Sigmoid colon (tissue), 7 donors: ENCODE results near the gene HOXC9. TPM values are rescaled to one million over a fixed set of nuclear protein-coding genes. Genes with fewer than 3 reads are reported as not detected.

Source experiments
- DNase-seq: peaks from one replicate; pipeline ENCODE4 v3.0.0-alpha.2; 2019
- H3K27ac ChIP-seq, 4 donors: fragments of 200-600 bp; sonication (generic); one replicate each; pipeline ENCODE4 v1.5.1; 2016 to 2019; ENCODE audit warnings: mild to moderate bottlenecking in 1 of 4
- H3K27me3 ChIP-seq, 3 donors: fragments of 200-600 bp; sonication (generic); one replicate each; pipeline ENCODE4 v1.5.1; 2019; ENCODE audit warnings: mild to moderate bottlenecking in 1 of 3
- H3K36me3 ChIP-seq, 4 donors: fragments of 200-600 bp; sonication (generic); one replicate each; pipeline ENCODE4 v1.5.1; 2016 to 2019
- H3K4me1 ChIP-seq, 4 donors: fragments of 200-600 bp; sonication (generic); one replicate each; pipeline ENCODE4 v1.5.1; 2017 to 2019
- H3K4me3 ChIP-seq, 4 donors: fragments of 200-600 bp; sonication (generic); one replicate each; pipeline ENCODE4 v1.5.1; 2017 to 2019; ENCODE audit warnings: mild to moderate bottlenecking in 2 of 4, moderate library complexity in 1 of 4
- H3K9me3 ChIP-seq, 4 donors: fragments of 200-600 bp in 3 of 4; sonication (generic) in 3 of 4; one replicate each; pipeline versions ENCODE4 v1.5.1 to v1.6.1; 2013 to 2019
- EP300 ChIP-seq, 4 donors: sonication (generic); formaldehyde crosslinking; IDR thresholded peaks; one replicate each; pipeline ENCODE4 v1.6.1; 2017; ENCODE audit warnings: antibody characterized with exemption in 4 of 4
- POLR2A ChIP-seq, 2 donors: fragments of 450-650 bp; IDR thresholded peaks; one replicate each; pipeline ENCODE4 v1.6.1; 2016; ENCODE audit warnings: antibody characterized with exemption in 2 of 2, mild to moderate bottlenecking in 2 of 2, moderate library complexity in 2 of 2
- POLR2AphosphoS5 ChIP-seq, 4 donors: sonication (generic); formaldehyde crosslinking; IDR thresholded peaks; one replicate each; pipeline ENCODE4 v1.6.1; 2017; ENCODE audit warnings: antibody characterized with exemption in 4 of 4
- WGBS, 2 donors: extraction: QIAGEN DNeasy Blood & Tissue Kit; methylation state at CpG; one replicate each; pipeline ENCODE4 v1.1.7; 2013; 5-methylcytosine and 5-hydroxymethylcytosine counted together
- intact Hi-C: fragments of 100-400 bp; cut with DNase I; formaldehyde crosslinking; loops from one replicate; pipeline ENCODE4 v1.15.1; 2023
- polyA plus RNA-seq, 3 donors: library from polyadenylated mRNA; stranded (reverse); fragments of 200-250 nt; gene quantifications; one replicate each; pipeline ENCODE4 v1.2.3, GENCODE V29; 2013
- total RNA-seq, 4 donors: library from RNA; depleted of rRNA; stranded (reverse); fragments of >200 nt; gene quantifications; one replicate each; pipeline ENCODE4 v1.1.0, GENCODE V29; 2016
- TF ChIP-seq, protein P1 (sequence below), 4 experiments: fragments of 450-650 bp in 3 of 4; fragments of 200-600 bp in 1 of 4; IDR thresholded peaks; one replicate each; pipeline ENCODE4 v1.5.1; 2016 to 2019; ENCODE audit warnings: antibody characterized with exemption in 4 of 4, mild to moderate bottlenecking in 3 of 4, moderate library complexity in 2 of 4
- donor health status: healthy with polysubstance abuse.
- donor health status: Bipolar disorder and iron deficiency.
- donor health status: healthy.

HOXC9 gene
- total and polyA plus RNA-seq, 7 donors = 0.04 TPM; not detected in 6

GRCh38 chr12:53978477-53979356 lies 21.2 kb upstream of the HOXC9 start:
- intact Hi-C loops = no loop called here

GRCh38 chr12:53980104-53980801 lies 19.7 kb upstream of the HOXC9 start:
- 24 to 37% methylated on average over 7 of the region's 7 CpGs for WGBS, 2 donors
- H3K27ac ChIP-seq = no peak overlapping the region
- no peak overlapping the region for H3K4me3 ChIP-seq
- no peak for DNase-seq
- no peaks in the 10 kb centered on the region for H3K36me3 ChIP-seq
- no peaks in the 10 kb centered on the region for H3K9me3 ChIP-seq
- H3K4me1 ChIP-seq = peaks cover 0 to 19% (median 15%) of the 10 kb centered on the region in 4 donors
- H3K27me3 ChIP-seq = peaks cover 78 to 100% (median 99%) of the 10 kb centered on the region in 3 donors
- TF ChIP-seq POLR2AphosphoS5 (IDR thresholded peaks at IDR 0.05) (no peak), EP300 (IDR thresholded peaks at IDR 0.05) (no peak), POLR2A (IDR thresholded peaks at IDR 0.05) (no peak)
- TF ChIP-seq, protein P1, sequence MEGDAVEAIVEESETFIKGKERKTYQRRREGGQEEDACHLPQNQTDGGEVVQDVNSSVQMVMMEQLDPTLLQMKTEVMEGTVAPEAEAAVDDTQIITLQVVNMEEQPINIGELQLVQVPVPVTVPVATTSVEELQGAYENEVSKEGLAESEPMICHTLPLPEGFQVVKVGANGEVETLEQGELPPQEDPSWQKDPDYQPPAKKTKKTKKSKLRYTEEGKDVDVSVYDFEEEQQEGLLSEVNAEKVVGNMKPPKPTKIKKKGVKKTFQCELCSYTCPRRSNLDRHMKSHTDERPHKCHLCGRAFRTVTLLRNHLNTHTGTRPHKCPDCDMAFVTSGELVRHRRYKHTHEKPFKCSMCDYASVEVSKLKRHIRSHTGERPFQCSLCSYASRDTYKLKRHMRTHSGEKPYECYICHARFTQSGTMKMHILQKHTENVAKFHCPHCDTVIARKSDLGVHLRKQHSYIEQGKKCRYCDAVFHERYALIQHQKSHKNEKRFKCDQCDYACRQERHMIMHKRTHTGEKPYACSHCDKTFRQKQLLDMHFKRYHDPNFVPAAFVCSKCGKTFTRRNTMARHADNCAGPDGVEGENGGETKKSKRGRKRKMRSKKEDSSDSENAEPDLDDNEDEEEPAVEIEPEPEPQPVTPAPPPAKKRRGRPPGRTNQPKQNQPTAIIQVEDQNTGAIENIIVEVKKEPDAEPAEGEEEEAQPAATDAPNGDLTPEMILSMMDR (IDR thresholded peaks at IDR 0.05) = no peak
- intact Hi-C loops = no loop called here

More at GRCh38 chr12:53978477-53979356, 21.2 kb upstream of the HOXC9 start:
- 4 to 11% methylated on average over 15 of the region's 15 CpGs for WGBS, 2 donors
- no peak overlapping the region for H3K27ac ChIP-seq
- no peak for DNase-seq
- H3K4me1 ChIP-seq = peaks cover 0 to 21% (median 19%) of the 10 kb centered on the region in 4 donors
- H3K9me3 ChIP-seq = no peaks in the 10 kb centered on the region
- H3K4me3 ChIP-seq = no peak overlapping the region
- H3K27me3 ChIP-seq = peaks cover 78 to 100% (median 99%) of the 10 kb centered on the region in 3 donors
- H3K36me3 ChIP-seq = no peaks in the 10 kb centered on the region
- TF ChIP-seq EP300 (IDR thresholded peaks at IDR 0.05) (no peak), POLR2A (IDR thresholded peaks at IDR 0.05) (no peak), POLR2AphosphoS5 (IDR thresholded peaks at IDR 0.05) (no peak)
- TF ChIP-seq, protein P1 (IDR thresholded peaks at IDR 0.05) = no peak

DNA sequence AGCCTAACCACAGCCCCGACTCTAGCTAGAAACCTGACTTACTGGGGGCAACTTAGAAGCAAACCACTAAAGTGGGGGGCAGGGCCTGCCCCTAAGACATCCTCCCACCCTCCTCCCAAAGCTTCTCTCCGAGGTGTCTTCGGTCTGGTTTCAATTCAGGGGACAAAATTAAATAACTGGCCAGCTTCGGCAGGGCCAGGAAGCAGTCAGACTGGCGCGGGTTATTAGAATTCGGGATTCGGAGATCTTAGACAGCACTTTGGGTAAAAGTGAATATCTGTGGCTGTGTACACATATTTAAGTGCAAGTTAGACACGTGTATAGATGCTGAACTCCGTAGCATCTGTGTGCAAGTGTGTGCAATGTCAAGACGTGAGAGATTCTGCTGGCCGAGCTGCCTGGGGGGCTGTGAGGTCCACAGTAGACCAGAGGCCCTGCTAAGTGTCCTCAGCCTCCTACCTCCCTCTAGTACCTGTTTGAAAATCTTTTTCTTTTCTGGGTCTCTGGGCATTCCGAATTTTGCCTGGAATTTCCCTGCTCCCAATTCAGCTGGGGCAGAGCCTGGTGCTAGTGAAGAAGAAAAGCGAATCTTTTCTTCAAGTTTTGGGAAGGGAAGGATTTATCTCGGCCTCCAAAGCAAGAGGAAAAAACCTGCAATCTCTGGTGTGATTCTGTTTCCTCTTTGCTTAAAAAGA lies 19.0 kb upstream of the HOXC9 start:
- TF ChIP-seq EP300 (IDR thresholded peaks at IDR 0.05) (no peak), POLR2AphosphoS5 (IDR thresholded peaks at IDR 0.05) (no peak), POLR2A (IDR thresholded peaks at IDR 0.05) (no peak)
- TF ChIP-seq, protein P1 (IDR thresholded peaks at IDR 0.05) = no peak
- WGBS, 2 donors = 29 to 51% methylated on average over 15 of the region's 15 CpGs
- Histone ChIP-seq H3K27ac (no peak overlapping the region), H3K4me1 (peaks cover 0 to 20% (median 18%) of the 10 kb centered on the region in 4 donors), H3K4me3 (no peak overlapping the region), H3K36me3 (no peaks in the 10 kb centered on the region), H3K27me3 (peaks cover 78 to 100% (median 99%) of the 10 kb centered on the region in 3 donors), H3K9me3 (no peaks in the 10 kb centered on the region)
- intact Hi-C loops = no loop called here
- no peak for DNase-seq

DNA sequence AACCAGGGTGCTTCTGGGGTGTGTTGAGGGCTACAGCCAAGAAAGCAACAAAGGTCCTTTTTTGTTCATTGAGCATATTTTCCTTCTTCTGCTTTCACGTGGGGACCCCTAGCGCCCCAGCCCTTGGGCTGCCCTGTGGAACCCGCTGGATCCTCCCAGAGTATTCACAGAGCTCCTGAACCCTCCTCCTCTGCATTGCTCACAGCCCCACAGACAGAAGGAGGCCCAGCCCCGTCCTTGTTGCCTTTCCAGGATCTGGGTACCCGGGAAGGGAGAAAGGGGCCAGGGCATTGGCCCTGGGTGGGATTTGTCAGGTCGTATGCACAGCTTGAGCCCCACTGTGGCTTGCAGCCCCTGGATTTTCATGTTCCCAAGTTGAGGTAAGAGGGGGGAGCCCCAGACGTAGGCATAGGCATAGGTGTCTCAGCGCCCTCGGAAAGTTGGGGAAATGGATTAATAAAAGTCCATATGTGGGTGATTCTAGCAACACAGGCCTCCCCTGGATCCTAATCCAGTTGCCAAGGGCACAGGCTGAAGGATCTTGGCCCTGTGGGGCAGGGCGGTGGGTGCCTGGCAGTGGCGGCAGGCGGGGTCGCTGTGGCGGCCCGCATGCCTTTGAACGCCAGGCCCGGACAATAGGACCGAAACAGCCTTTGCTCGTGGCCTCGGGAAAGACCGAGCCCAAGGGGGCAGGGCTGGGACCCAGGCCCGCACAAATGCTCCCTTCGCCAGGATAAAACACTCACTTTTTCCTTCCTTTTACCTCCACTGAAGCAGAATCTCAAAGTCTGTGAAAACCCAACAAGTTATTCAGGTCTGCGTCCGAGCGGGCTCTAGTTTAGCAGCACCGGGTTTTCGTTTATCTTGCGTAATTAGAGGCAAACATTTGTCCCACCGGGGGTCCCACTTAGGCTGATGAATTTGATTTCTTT lies 18.1 kb upstream of the HOXC9 start:
- no peak overlapping the region for H3K27ac ChIP-seq
- intact Hi-C loops = no loop called here
- TF ChIP-seq EP300 (IDR thresholded peaks at IDR 0.05) (no peak), POLR2AphosphoS5 (IDR thresholded peaks at IDR 0.05) (no peak), POLR2A (IDR thresholded peaks at IDR 0.05) (no peak)
- TF ChIP-seq, protein P1 (IDR thresholded peaks at IDR 0.05) = no peak
- no peaks in the 10 kb centered on the region for H3K36me3 ChIP-seq
- DNase-seq = no peak
- H3K4me1 ChIP-seq = peaks cover 0 to 26% (median 21%) of the 10 kb centered on the region in 4 donors
- no peaks in the 10 kb centered on the region for H3K9me3 ChIP-seq
- peaks cover 78 to 100% (median 99%) of the 10 kb centered on the region in 3 donors for H3K27me3 ChIP-seq
- no peak overlapping the region for H3K4me3 ChIP-seq
- 18 to 35% methylated on average over 30 of the region's 30 CpGs for WGBS, 2 donors
